GM12864 (cell line): ENCODE measurements around the gene TRIOBP.

Experiments
- DNase-seq: peaks from one replicate; pipeline ENCODE4 v3.0.0-alpha.2; 2011; ENCODE audit warnings: low read depth
- H3K4me3 ChIP-seq: 2 replicates; pipeline ENCODE4 v1.5.1; 2011; ENCODE audit warnings: mild to moderate bottlenecking, low read depth, low read length, control low read depth
- CTCF ChIP-seq: IDR thresholded peaks from 2 replicates; pipeline ENCODE4 v1.5.1; 2011; ENCODE audit warnings: low read depth, mild to moderate bottlenecking, moderate library complexity, low read length, control low read depth, inconsistent platforms; ENCODE audit errors: missing control alignments

TRIOBP gene

GRCh38 chr22:37753746-37754145, 56.9 kb downstream of the TRIOBP start:
- no peak overlapping the region for H3K4me3 ChIP-seq
- no peak for TF ChIP-seq CTCF
- DNase-seq, result no peak

GRCh38 chr22:37757663-37758062, 60.8 kb downstream of the TRIOBP start:
- no peak for TF ChIP-seq CTCF
- no peak overlapping the region for H3K4me3 ChIP-seq
- DNase-seq, result no peak

- no peak for DNase-seq
- no peak for TF ChIP-seq CTCF
Observed at GRCh38 chr22:37758694-37759093, 61.8 kb downstream of the TRIOBP start.

GRCh38 chr22:37759281-37759680, 62.4 kb downstream of the TRIOBP start:
- TF ChIP-seq CTCF, result no peak
- H3K4me3 ChIP-seq, result no peak overlapping the region
- no peak for DNase-seq

More at GRCh38 chr22:37758694-37759093, 61.8 kb downstream of the TRIOBP start:
- H3K4me3 ChIP-seq, result no peak overlapping the region

GRCh38 chr22:37760152-37760551, 63.3 kb downstream of the TRIOBP start:
- no peak for TF ChIP-seq CTCF
- DNase-seq, result no peak
- no peak overlapping the region for H3K4me3 ChIP-seq

- H3K4me3 ChIP-seq, result no peak overlapping the region
- DNase-seq, result no peak
Observed at GRCh38 chr22:37762389-37762836, 65.6 kb downstream of the TRIOBP start.

GRCh38 chr22:37763012-37763411, 66.2 kb downstream of the TRIOBP start:
- DNase-seq, result no peak
- H3K4me3 ChIP-seq, result no peak overlapping the region
- TF ChIP-seq CTCF, result no peak

More at GRCh38 chr22:37762389-37762836, 65.6 kb downstream of the TRIOBP start:
- no peak for TF ChIP-seq CTCF
